HepG2 (cell line): Measurements from ENCODE around the gene DTWD2. TPM values are rescaled to one million over a fixed set of nuclear protein-coding genes. Genes with fewer than 3 reads are reported as not detected.

ENCODE experiments used
- ADNP ChIP-seq: sonication (generic); formaldehyde crosslinking; IDR thresholded peaks from 2 replicates; pipeline ENCODE4 v1.4.0; 2020; ENCODE audit warnings: missing genetic modification reagents
- AHDC1 ChIP-seq: sonication (generic); formaldehyde crosslinking; IDR thresholded peaks from 2 replicates; pipeline ENCODE4 v1.5.1; 2020; ENCODE audit warnings: mild to moderate bottlenecking, missing genetic modification reagents, borderline replicate concordance
- CENPX ChIP-seq: sonication (generic); formaldehyde crosslinking; IDR thresholded peaks from 2 replicates; pipeline ENCODE4 v1.9.0; 2021; ENCODE audit warnings: mild to moderate bottlenecking, missing genetic modification reagents, moderate library complexity
- DNMT3B ChIP-seq: conservative IDR thresholded peaks from 2 replicates; pipeline ENCODE4 v1.6.1; 2016; ENCODE audit warnings: missing biosample characterization, control low read depth
- FOXM1 ChIP-seq: sonication (generic); formaldehyde crosslinking; IDR thresholded peaks from 2 replicates; pipeline ENCODE4 v1.5.0; 2020; ENCODE audit warnings: missing genetic modification reagents
- HNF1B ChIP-seq: sonication (generic); formaldehyde crosslinking; IDR thresholded peaks from 2 replicates; pipeline ENCODE4 v1.5.1; 2020; ENCODE audit warnings: mild to moderate bottlenecking, moderate library complexity, missing genetic modification reagents
- MEIS1 ChIP-seq: sonication (generic); formaldehyde crosslinking; IDR thresholded peaks from 2 replicates; pipeline ENCODE4 v1.9.0; 2021; ENCODE audit warnings: mild to moderate bottlenecking, missing genetic modification reagents, moderate library complexity, borderline replicate concordance
- NR3C1 ChIP-seq: sonication (generic); formaldehyde crosslinking; IDR thresholded peaks from 2 replicates; pipeline ENCODE4 v1.4.0; 2020; ENCODE audit warnings: missing genetic modification reagents
- PATZ1 ChIP-seq: sonication (generic); formaldehyde crosslinking; IDR thresholded peaks from 2 replicates; pipeline ENCODE4 v1.4.0; 2020; ENCODE audit warnings: missing genetic modification reagents
- ZGPAT ChIP-seq: IDR thresholded peaks from 2 replicates; pipeline ENCODE4 v1.6.1; 2016; ENCODE audit warnings: mild to moderate bottlenecking
- ZNF280D ChIP-seq: sonication (generic); formaldehyde crosslinking; IDR thresholded peaks from 2 replicates; pipeline ENCODE4 v1.5.1; 2020; ENCODE audit warnings: mild to moderate bottlenecking, missing genetic modification reagents
- ZNF350 ChIP-seq: sonication (generic); formaldehyde crosslinking; IDR thresholded peaks from 2 replicates; pipeline ENCODE4 v1.4.0; 2020; ENCODE audit warnings: mild to moderate bottlenecking, low read depth, missing genetic modification reagents, borderline replicate concordance
- ZNF547 ChIP-seq: sonication (generic); formaldehyde crosslinking; IDR thresholded peaks from 2 replicates; pipeline ENCODE4 v1.5.1; 2020; ENCODE audit warnings: mild to moderate bottlenecking, missing genetic modification reagents
- ZNF562 ChIP-seq: sonication (generic); formaldehyde crosslinking; IDR thresholded peaks from 2 replicates; pipeline ENCODE4 v1.8.0; 2022; ENCODE audit warnings: missing genetic modification reagents, borderline replicate concordance
- polyA plus RNA-seq, 8 experiments: library from polyadenylated mRNA; depleted of rRNA in 3 of 8; stranded (reverse) in 7 of 8; unstranded in 1 of 8; fragments of >200 nt; fragmentation: Illumina TruSeq in 4 of 8; extraction: Trizol in 4 of 8; gene quantifications; 2 replicates each; pipeline versions ENCODE4 v1.2.1 to v1.2.3, GENCODE V29; 2011 to 2016; ENCODE audit warnings: low read depth in 4 of 8, missing spikeins in 1 of 8, mixed read lengths in 1 of 8; ENCODE audit not compliant: insufficient read depth in 1 of 8
- total RNA-seq, 5 experiments: library from RNA; depleted of rRNA; stranded (reverse); fragments of >200 nt; fragmentation: Illumina TruSeq; extraction: Trizol; gene quantifications; 2 replicates each; pipeline ENCODE4 v1.2.3, GENCODE V29; 2016; ENCODE audit warnings: low read depth in 1 of 5

The DTWD2 gene
- total and polyA plus RNA-seq, 2 of the 13 experiments (the other 11 are each of a cell fraction or from before 2014, with no cell fraction given), result 1.6 to 6.0 TPM

GRCh38 chr5:119009131-119009530 is 20.8 kb upstream of the DTWD2 start (continued):
- TF ChIP-seq ZNF280D (CRISPR knock-in tag) (no peak), HNF1B (CRISPR knock-in tag) (peak; percentile 75; the same call in 1 of the 2 replicates), PATZ1 (CRISPR knock-in tag) (no peak), ZNF562 (CRISPR knock-in tag) (no peak), ZNF350 (CRISPR knock-in tag) (no peak), FOXM1 (no peak), ZNF547 (no peak), AHDC1 (CRISPR knock-in tag) (peak; percentile 71; the same call in 1 of the 2 replicates), ZGPAT (0 out of 2 replicates have a peak, but pooled peaks have one; percentile 31), NR3C1 (CRISPR knock-in tag) (no peak), MEIS1 (CRISPR knock-in tag) (no peak), ADNP (CRISPR knock-in tag) (no peak), DNMT3B (CRISPR knock-in tag) (no peak), CENPX (CRISPR knock-in tag) (no peak)
